ENCODE data around the gene NAPB. TPM values are rescaled to one million over a fixed set of nuclear protein-coding genes. Genes with fewer than 3 reads are reported as not detected.
A peak's percentile ranks its signal among the peaks of the same experiment; 100 is the strongest.

The NAPB gene
- total and polyA plus RNA-seq, 4 experiments from 2014 or later = 5.8 to 14.9 (median 9.8) TPM

DNA sequence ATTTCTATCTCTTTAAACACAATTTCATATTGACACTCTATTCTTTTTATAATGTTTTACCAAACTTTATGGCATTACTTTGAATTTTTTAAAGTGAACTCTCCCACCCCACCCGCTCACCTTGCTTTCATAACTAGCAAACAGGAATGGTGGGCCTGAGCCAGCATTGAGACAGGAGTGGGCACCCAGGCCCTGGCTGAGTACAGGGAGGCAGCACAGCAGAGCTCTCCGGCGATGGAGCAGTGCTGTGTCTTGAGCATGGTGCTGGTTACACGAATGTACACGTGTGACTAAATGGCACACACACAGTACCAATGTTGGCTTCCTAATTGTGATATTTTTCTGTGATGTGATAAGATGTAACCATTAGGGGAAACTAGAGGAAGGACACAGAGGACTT, 26.9 kb upstream of the NAPB start:
- Histone ChIP-seq H3K27ac (ENCODE audit: low read depth, low read length) (no peak overlapping the region), H3K4me1 (ENCODE audit: insufficient read depth, low read length) (no peaks in the 10 kb centered on the region), H3K4me3 (ENCODE audit: low read length in 2 of 2) (no peak overlapping the region), H3K9me3 (ENCODE audit: control insufficient read depth in 1 of 2, low read length in 2 of 2) (no peaks in the 10 kb centered on the region), H3K27me3 (ENCODE audit: insufficient read depth, low read length) (no peaks in the 10 kb centered on the region), H3K36me3 (ENCODE audit: insufficient read depth, low read length) (no peaks in the 10 kb centered on the region)
- ChIA-PET POLR2A (ENCODE audit: partially characterized antibody) (no interaction called here), CTCF (ENCODE audit: partially characterized antibody) (no interaction called here)
- H3K4me3 Mint-ChIP-seq = no peak overlapping the region
- intact Hi-C loops (cut with micrococcal nuclease) = no loop called here
- H3K27me3 Mint-ChIP-seq = peaks cover 0 to 2% of the 10 kb centered on the region in 2 donors
- H3K9me3 Mint-ChIP-seq = no peaks in the 10 kb centered on the region
- no peak for DNase-seq
- H3K27ac Mint-ChIP-seq = no peak overlapping the region
- H3K4me1 Mint-ChIP-seq = no peaks in the 10 kb centered on the region
- H3K36me3 Mint-ChIP-seq = no peaks in the 10 kb centered on the region

DNA sequence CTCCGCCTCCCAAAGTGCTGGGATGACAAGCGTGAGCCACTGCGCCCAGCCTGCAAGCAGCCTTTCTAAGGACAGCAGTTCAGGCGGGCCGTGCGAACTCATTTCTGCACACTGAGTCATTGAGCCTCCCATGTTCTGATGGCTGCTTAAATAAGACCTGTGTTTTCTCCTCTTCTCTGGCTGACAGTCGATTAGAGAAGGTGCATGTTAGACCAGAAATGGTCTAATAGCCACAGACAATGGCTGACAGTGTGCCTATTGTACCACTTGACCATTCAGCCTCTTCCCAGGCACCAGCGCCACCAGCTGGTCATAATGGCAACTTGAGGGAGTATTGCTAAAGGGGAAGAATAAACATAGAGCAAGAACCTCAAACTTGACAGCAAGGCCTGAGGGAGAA, 25.2 kb upstream of the NAPB start:
- POLR2A ChIA-PET (ENCODE audit: partially characterized antibody) = no interaction called here
- no peaks in the 10 kb centered on the region for H3K9me3 Mint-ChIP-seq
- Histone ChIP-seq H3K36me3 (ENCODE audit: insufficient read depth, low read length) (no peaks in the 10 kb centered on the region), H3K9me3 (ENCODE audit: control insufficient read depth in 1 of 2, low read length in 2 of 2) (no peaks in the 10 kb centered on the region), H3K27ac (ENCODE audit: low read depth, low read length) (no peak overlapping the region), H3K27me3 (ENCODE audit: insufficient read depth, low read length) (no peaks in the 10 kb centered on the region), H3K4me1 (ENCODE audit: insufficient read depth, low read length) (no peaks in the 10 kb centered on the region), H3K4me3 (ENCODE audit: low read length in 2 of 2) (no peak overlapping the region)
- intact Hi-C loops (cut with micrococcal nuclease) = no loop called here
- CTCF ChIA-PET (ENCODE audit: partially characterized antibody) = interaction anchor here (1.3 to 1.9 kb wide), 2 partner anchors 10 to 97 kb away, joined by 3 to 11 read pairs; partner anchors contain the start of gene NXT1
- no peaks in the 10 kb centered on the region for H3K4me1 Mint-ChIP-seq
- DNase-seq = no peak
- no peak overlapping the region for H3K4me3 Mint-ChIP-seq
- H3K36me3 Mint-ChIP-seq = no peaks in the 10 kb centered on the region
- H3K27ac Mint-ChIP-seq = no peak overlapping the region
- H3K27me3 Mint-ChIP-seq = peaks cover 0 to 4% of the 10 kb centered on the region in 2 donors

DNA sequence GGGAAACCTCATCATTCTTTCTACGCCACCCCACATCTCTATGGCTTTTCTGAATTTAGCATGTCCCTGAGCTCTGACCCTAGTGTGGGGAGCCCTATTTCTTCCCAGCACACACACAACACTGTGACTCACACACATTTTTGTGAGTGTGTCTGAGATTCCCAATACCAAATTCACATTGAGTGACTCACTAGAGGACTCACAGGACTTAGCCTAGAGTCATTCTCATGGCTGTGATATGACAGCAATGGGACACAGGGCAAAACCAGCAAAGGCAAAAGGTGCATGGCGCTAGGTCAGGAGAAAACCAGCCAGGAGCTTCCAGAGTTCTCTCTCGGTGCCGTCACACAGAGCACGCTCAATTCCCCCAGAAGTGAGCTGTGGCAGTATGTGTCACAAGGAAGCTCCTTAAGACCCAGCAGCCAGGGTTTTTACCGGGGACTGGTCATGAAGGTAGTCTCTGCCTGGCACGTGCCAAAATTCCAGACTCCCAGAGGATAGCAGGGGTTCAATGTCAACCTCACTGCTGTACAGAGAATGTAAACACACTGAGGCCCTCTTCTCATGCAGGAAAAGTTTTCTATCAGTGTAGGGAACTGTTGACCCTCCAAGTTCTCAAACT, 24.4 kb upstream of the NAPB start:
- peak overlapping the region in 1 of 7 donors; percentile 29 for H3K27ac Mint-ChIP-seq
- H3K27me3 Mint-ChIP-seq = peaks cover 0 to 3% of the 10 kb centered on the region in 2 donors
- intact Hi-C loops (cut with micrococcal nuclease) = no loop called here
- no peak for DNase-seq
- CTCF ChIA-PET (ENCODE audit: partially characterized antibody) = interaction anchor here (1.3 to 2.5 kb wide), 3 partner anchors 10 to 96 kb away, joined by 3 to 11 read pairs (median 10); partner anchors contain the start of gene NXT1
- H3K4me3 Mint-ChIP-seq = no peak overlapping the region
- H3K36me3 Mint-ChIP-seq = no peaks in the 10 kb centered on the region
- POLR2A ChIA-PET (ENCODE audit: partially characterized antibody) = no interaction called here
- Histone ChIP-seq H3K27me3 (ENCODE audit: insufficient read depth, low read length) (no peaks in the 10 kb centered on the region), H3K4me1 (ENCODE audit: insufficient read depth, low read length) (no peaks in the 10 kb centered on the region), H3K27ac (ENCODE audit: low read depth, low read length) (no peak overlapping the region), H3K9me3 (ENCODE audit: control insufficient read depth in 1 of 2, low read length in 2 of 2) (no peaks in the 10 kb centered on the region), H3K36me3 (ENCODE audit: insufficient read depth, low read length) (no peaks in the 10 kb centered on the region), H3K4me3 (ENCODE audit: low read length in 2 of 2) (no peak overlapping the region)
- H3K9me3 Mint-ChIP-seq = no peaks in the 10 kb centered on the region
- H3K4me1 Mint-ChIP-seq = no peaks in the 10 kb centered on the region

DNA sequence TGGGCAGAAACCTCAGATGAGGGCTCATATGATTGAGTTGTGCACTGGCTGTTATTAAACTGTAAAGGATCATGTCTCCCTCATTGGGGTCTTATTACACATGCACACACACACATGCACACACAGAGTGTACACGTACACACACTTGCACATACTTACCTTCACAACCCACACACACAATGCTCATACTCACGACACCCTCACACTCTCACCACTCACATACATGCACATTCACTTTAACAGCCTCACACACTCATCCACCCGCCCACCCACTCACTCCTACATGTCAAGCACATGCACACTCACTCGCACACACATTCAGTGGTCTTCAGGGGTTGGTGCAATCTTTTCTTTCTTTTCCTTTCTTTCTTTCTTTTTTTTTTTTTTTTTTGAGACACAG, 23.6 kb upstream of the NAPB start:
- H3K27ac Mint-ChIP-seq = peak overlapping the region in 1 of 7 donors; percentile 18
- POLR2A ChIA-PET (ENCODE audit: partially characterized antibody) = no interaction called here
- H3K9me3 Mint-ChIP-seq = no peaks in the 10 kb centered on the region
- peaks cover 0 to 3% of the 10 kb centered on the region in 2 donors for H3K27me3 Mint-ChIP-seq
- intact Hi-C loops (cut with micrococcal nuclease) = no loop called here
- no peaks in the 10 kb centered on the region for H3K36me3 Mint-ChIP-seq
- H3K4me3 ChIP-seq (ENCODE audit: low read length in 2 of 2) = no peak overlapping the region
- H3K36me3 ChIP-seq (ENCODE audit: insufficient read depth, low read length) = no peaks in the 10 kb centered on the region
- H3K4me1 ChIP-seq (ENCODE audit: insufficient read depth, low read length) = no peaks in the 10 kb centered on the region
- peaks cover under 1% of the 10 kb centered on the region for H3K27me3 ChIP-seq (ENCODE audit: insufficient read depth, low read length)
- no peak for DNase-seq
- CTCF ChIA-PET (ENCODE audit: partially characterized antibody) = interaction anchor here (1.2 to 2.5 kb wide), 2 partner anchors 10 to 95 kb away, joined by 3 to 10 read pairs; no protein-coding TSS in a partner anchor
- H3K27ac ChIP-seq (ENCODE audit: low read depth, low read length) = no peak overlapping the region
- no peaks in the 10 kb centered on the region for H3K9me3 ChIP-seq (ENCODE audit: control insufficient read depth in 1 of 2, low read length in 2 of 2)
- H3K4me1 Mint-ChIP-seq = no peaks in the 10 kb centered on the region
- H3K4me3 Mint-ChIP-seq = no peak overlapping the region

DNA sequence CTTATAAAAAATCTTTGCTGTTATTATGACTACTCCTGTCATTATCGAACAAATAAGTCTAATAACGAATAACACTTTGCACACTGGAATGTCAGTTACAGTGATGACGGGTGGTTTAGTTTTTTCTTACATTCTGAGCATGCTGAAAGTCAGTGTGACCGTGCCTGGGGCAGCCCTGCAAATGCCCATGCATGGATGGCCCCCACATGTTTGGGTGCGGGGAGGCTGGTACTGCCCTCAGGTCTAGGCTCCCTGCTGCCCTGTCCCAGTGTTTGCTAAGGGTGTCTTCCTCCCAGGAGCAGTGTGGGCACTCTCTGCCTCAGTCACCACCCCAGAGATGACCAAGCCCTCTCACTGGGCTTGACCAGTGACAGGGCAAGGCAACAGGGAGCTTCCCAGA, 21.1 kb upstream of the NAPB start:
- Histone ChIP-seq H3K4me3 (ENCODE audit: low read length in 2 of 2) (no peak overlapping the region), H3K36me3 (ENCODE audit: insufficient read depth, low read length) (no peaks in the 10 kb centered on the region), H3K4me1 (ENCODE audit: insufficient read depth, low read length) (no peaks in the 10 kb centered on the region), H3K27ac (ENCODE audit: low read depth, low read length) (no peak overlapping the region), H3K9me3 (ENCODE audit: control insufficient read depth in 1 of 2, low read length in 2 of 2) (no peaks in the 10 kb centered on the region), H3K27me3 (ENCODE audit: insufficient read depth, low read length) (peaks cover 3% of the 10 kb centered on the region)
- ChIA-PET POLR2A (ENCODE audit: partially characterized antibody) (no interaction called here), CTCF (ENCODE audit: partially characterized antibody) (interaction anchor here (0.8 to 1.8 kb wide), 6 partner anchors 10 to 1966 kb away, joined by 3 to 12 read pairs (median 4); partner anchors contain the start of gene CST11)
- Mint-ChIP-seq H3K27ac (no peak overlapping the region), H3K4me3 (no peak overlapping the region), H3K9me3 (no peaks in the 10 kb centered on the region), H3K27me3 (peaks cover 0 to 3% of the 10 kb centered on the region in 2 donors), H3K36me3 (no peaks in the 10 kb centered on the region), H3K4me1 (no peaks in the 10 kb centered on the region)
- DNase-seq = no peak
- intact Hi-C loops (cut with micrococcal nuclease) = no loop called here

DNA sequence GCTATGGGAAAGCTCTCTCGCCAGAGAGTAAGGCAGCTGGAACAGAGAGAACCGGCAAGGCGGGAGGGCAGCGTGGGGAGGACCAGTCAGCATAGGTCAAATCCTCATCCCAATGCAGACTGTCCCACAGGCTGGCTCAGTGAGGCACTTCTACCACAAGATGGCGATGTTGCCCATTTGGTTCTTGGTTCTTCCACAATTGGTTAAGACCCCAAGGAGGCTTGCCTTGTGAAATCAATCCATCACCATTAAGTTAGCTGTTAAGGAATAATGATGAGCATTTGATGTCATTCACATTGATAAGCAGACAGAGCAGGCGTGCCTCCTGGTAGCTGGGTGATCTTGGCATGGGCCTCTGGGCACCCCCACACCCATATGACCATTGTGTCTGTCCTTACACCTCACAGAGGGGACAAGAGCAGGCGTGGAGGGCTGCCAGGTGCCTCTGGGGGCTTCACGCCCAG, 20.6 kb upstream of the NAPB start:
- DNase-seq = peak; percentile 12 to 58 (median 39)
- Mint-ChIP-seq H3K9me3 (no peaks in the 10 kb centered on the region), H3K27me3 (peaks cover 0 to 3% of the 10 kb centered on the region in 2 donors), H3K4me3 (no peak overlapping the region), H3K36me3 (no peaks in the 10 kb centered on the region), H3K4me1 (no peaks in the 10 kb centered on the region), H3K27ac (no peak overlapping the region)
- no peaks in the 10 kb centered on the region for H3K4me1 ChIP-seq (ENCODE audit: insufficient read depth, low read length)
- H3K36me3 ChIP-seq (ENCODE audit: insufficient read depth, low read length) = no peaks in the 10 kb centered on the region
- H3K9me3 ChIP-seq (ENCODE audit: control insufficient read depth in 1 of 2, low read length in 2 of 2) = no peaks in the 10 kb centered on the region
- intact Hi-C loops (cut with micrococcal nuclease) = no loop called here
- no peak overlapping the region for H3K4me3 ChIP-seq (ENCODE audit: low read length in 2 of 2)
- POLR2A ChIA-PET (ENCODE audit: partially characterized antibody) = no interaction called here
- CTCF ChIA-PET (ENCODE audit: partially characterized antibody) = interaction anchor here (0.8 to 2.5 kb wide), 10 partner anchors 10 to 1967 kb away, joined by 3 to 12 read pairs (median 4); partner anchors contain the start of genes CST11, NAPB and NXT1
- no peak overlapping the region for H3K27ac ChIP-seq (ENCODE audit: low read depth, low read length)
- peaks cover 3% of the 10 kb centered on the region for H3K27me3 ChIP-seq (ENCODE audit: insufficient read depth, low read length)

DNA sequence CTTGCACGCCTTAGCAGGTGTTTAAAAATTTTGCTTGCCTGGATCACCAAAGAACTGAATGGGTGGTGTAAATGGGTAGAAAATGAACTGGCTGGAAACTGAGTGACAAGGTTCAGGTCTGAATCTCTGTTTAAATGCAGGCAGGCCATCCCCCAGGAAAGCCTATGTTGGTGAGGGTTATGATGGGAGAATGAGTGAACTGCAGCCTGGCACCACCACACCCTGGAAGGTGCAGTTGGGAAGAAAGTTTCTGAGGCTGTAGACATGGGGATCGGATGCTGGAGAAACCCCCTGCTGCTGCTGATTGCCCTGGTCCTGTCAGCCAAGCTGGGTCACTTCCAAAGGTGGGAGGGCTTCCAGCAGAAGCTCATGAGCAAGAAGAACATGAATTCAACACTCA, 18.7 kb upstream of the NAPB start:
- no peak overlapping the region for H3K4me3 Mint-ChIP-seq
- no peaks in the 10 kb centered on the region for H3K4me1 Mint-ChIP-seq
- no peak for DNase-seq
- H3K27ac ChIP-seq (ENCODE audit: low read depth, low read length) = no peak overlapping the region
- CTCF ChIA-PET (ENCODE audit: partially characterized antibody) = interaction anchor here (0.8 to 2.5 kb wide), 3 partner anchors 14 to 90 kb away, joined by 3 to 8 read pairs (median 7); partner anchors contain the start of genes NAPB and NXT1
- H3K4me1 ChIP-seq (ENCODE audit: insufficient read depth, low read length) = no peaks in the 10 kb centered on the region
- H3K36me3 ChIP-seq (ENCODE audit: insufficient read depth, low read length) = no peaks in the 10 kb centered on the region
- H3K9me3 Mint-ChIP-seq = no peaks in the 10 kb centered on the region
- H3K36me3 Mint-ChIP-seq = no peaks in the 10 kb centered on the region
- intact Hi-C loops (cut with micrococcal nuclease) = no loop called here
- H3K27me3 ChIP-seq (ENCODE audit: insufficient read depth, low read length) = peaks cover 3% of the 10 kb centered on the region
- H3K27ac Mint-ChIP-seq = no peak overlapping the region
- H3K9me3 ChIP-seq (ENCODE audit: control insufficient read depth in 1 of 2, low read length in 2 of 2) = no peaks in the 10 kb centered on the region
- POLR2A ChIA-PET (ENCODE audit: partially characterized antibody) = no interaction called here
- H3K27me3 Mint-ChIP-seq = peaks cover 0 to 3% of the 10 kb centered on the region in 2 donors
- no peak overlapping the region for H3K4me3 ChIP-seq (ENCODE audit: low read length in 2 of 2)
